ENCODE results near the gene VPS13D. TPM values are rescaled to one million over a fixed set of nuclear protein-coding genes. Genes with fewer than 3 reads are reported as not detected.

The VPS13D gene
- total and polyA plus RNA-seq, 2 of the 4 experiments (the other 2 are of a cell fraction): 9.0 to 16.3 TPM

- ChIA-PET CTCF (interaction anchor here (0.7 kb wide), 1 partner anchor 109 kb away, joined by 3 read pairs; no protein-coding TSS in a partner anchor), POLR2A (ENCODE audit: unreplicated experiment) (no interaction called here)
- TF ChIP-seq SMC3 (IDR thresholded peaks at IDR 0.05; ENCODE audit: low read depth, low read length) (no peak), FOS (IDR thresholded peaks at IDR 0.05; ENCODE audit: low read depth, low read length) (no peak), MAFK (IDR thresholded peaks at IDR 0.05; ENCODE audit: low read depth, low read length) (no peak), RFX5 (IDR thresholded peaks at IDR 0.05; ENCODE audit: low read depth, low read length) (no peak), POLR2A (IDR thresholded peaks at IDR 0.05; ENCODE audit: low read depth, low read length) (no peak), NFE2L2 (IDR thresholded peaks at IDR 0.05; ENCODE audit: low read depth, low read length) (no peak), CHD1 (IDR thresholded peaks at IDR 0.05; ENCODE audit: low read depth, low read length) (no peak), CEBPB (IDR thresholded peaks at IDR 0.05; ENCODE audit: low read depth, low read length) (no peak)
- TF ChIP-seq, protein P1, sequence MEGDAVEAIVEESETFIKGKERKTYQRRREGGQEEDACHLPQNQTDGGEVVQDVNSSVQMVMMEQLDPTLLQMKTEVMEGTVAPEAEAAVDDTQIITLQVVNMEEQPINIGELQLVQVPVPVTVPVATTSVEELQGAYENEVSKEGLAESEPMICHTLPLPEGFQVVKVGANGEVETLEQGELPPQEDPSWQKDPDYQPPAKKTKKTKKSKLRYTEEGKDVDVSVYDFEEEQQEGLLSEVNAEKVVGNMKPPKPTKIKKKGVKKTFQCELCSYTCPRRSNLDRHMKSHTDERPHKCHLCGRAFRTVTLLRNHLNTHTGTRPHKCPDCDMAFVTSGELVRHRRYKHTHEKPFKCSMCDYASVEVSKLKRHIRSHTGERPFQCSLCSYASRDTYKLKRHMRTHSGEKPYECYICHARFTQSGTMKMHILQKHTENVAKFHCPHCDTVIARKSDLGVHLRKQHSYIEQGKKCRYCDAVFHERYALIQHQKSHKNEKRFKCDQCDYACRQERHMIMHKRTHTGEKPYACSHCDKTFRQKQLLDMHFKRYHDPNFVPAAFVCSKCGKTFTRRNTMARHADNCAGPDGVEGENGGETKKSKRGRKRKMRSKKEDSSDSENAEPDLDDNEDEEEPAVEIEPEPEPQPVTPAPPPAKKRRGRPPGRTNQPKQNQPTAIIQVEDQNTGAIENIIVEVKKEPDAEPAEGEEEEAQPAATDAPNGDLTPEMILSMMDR (conservative IDR thresholded peaks at IDR 0.05; ENCODE audit: low read depth, low read length): no peak
- Histone ChIP-seq H3K79me1 (ENCODE audit: low read depth in 1 of 2, low read length in 2 of 2) (peaks cover 5 to 20% of the 10 kb centered on the region in 2 experiments; a peak in 2 of 4 replicates), H3K4me1 (ENCODE audit: control insufficient read depth, insufficient read depth, low read length) (peaks cover 22% of the 10 kb centered on the region), H3K56ac (ENCODE audit: extremely low read depth, insufficient read depth, low read length) (0 out of 2 replicates have a peak overlapping the region, but pooled peaks have one; percentile 25), H3K23ac (ENCODE audit: low read depth, low read length) (peak overlapping the region; percentile 80), H3K9me1 (ENCODE audit: insufficient read depth, low read length) (peaks cover 14% of the 10 kb centered on the region), H2BK120ac (ENCODE audit: low read depth, low read length) (peak overlapping the region; percentile 85), H2BK5ac (ENCODE audit: low read depth, low read length, poor library complexity, severe bottlenecking) (peak overlapping the region; percentile 95), H2AFZ (replicated peaks; ENCODE audit: low read length, poor library complexity) (no peak overlapping the region), H3K9ac (ENCODE audit: low read depth, low read length) (no peak overlapping the region), H3K4me2 (ENCODE audit: low read depth, low read length) (peak overlapping the region; percentile 12; the same call in 1 of the 2 replicates), H3K14ac (replicated peaks; ENCODE audit: low read depth, low read length) (peak overlapping the region; percentile 79), H3K4ac (ENCODE audit: low read depth, low read length) (peak overlapping the region; percentile 85), H2AK5ac (ENCODE audit: low read depth, low read length) (peak overlapping the region; percentile 16), H3K27me3 (ENCODE audit: control insufficient read depth, insufficient read depth, low read length) (no peaks in the 10 kb centered on the region), H3K27ac (ENCODE audit: insufficient read depth, low read length) (peak overlapping the region; percentile 10; the same call in 1 of the 2 replicates), H2AK9ac (replicated peaks; ENCODE audit: low read depth, low read length, poor library complexity) (no peak overlapping the region), H3K4me3 (ENCODE audit: insufficient read depth, low read depth, low read length) (no peak overlapping the region), H2BK20ac (ENCODE audit: low read depth, low read length) (peak overlapping the region; percentile 86), H4K5ac (ENCODE audit: low read depth, low read length) (peak overlapping the region; percentile 81; the same call in 1 of the 2 replicates), H4K20me1 (ENCODE audit: insufficient read depth, low read length) (no peaks in the 10 kb centered on the region), H3K18ac (ENCODE audit: low read depth, low read length) (peak overlapping the region; percentile 54), H4K91ac (ENCODE audit: insufficient read depth, low read depth, low read length) (peak overlapping the region; percentile 77), H3K36me3 (ENCODE audit: control insufficient read depth, insufficient read depth, low read length) (peaks cover 2% of the 10 kb centered on the region; the same call in 1 of the 2 replicates), H3K9me3 (ENCODE audit: control insufficient read depth, insufficient read depth, low read length) (no peaks in the 10 kb centered on the region), H4K8ac (ENCODE audit: low read depth in 2 of 2, low read length in 2 of 2) (peak overlapping the region in 1 of 2 experiments; percentile 49; a peak in 2 of 4 replicates), H2BK15ac (ENCODE audit: low read depth, low read length) (peak overlapping the region; percentile 18; the same call in 2 of the 3 replicates)
- peak; percentile 18; the same call in 1 of the 2 replicates for ATAC-seq (ENCODE audit: low read depth)
- in situ Hi-C loops (cut with MboI; ENCODE audit: low sequenced_read_pairs) (no loop called here), dilution Hi-C loops (cut with HindIII; ENCODE audit: low sequenced_read_pairs, unreplicated experiment) (no loop called here), intact Hi-C loops (cut with micrococcal nuclease) (loop anchor here (1.0 kb wide), 1 partner anchor 9 kb away; no protein-coding TSS in a partner anchor)
- BruUV-seq (replicated peaks): no TSS peak
- WGBS, 2 experiments (ENCODE audit: extremely low coverage in 2 of 2, insufficient read length in 1 of 2): 74% methylated on average over 3 of the region's 7 CpGs; no CpG with 5 or more reads in 1 of the 2 experiments
- peak; percentile 39 for DNase-seq
Measured at GRCh38 chr1:12447849-12448312, 218.1 kb downstream of the VPS13D start.
